HL-60/S4 (cell line): ENCODE data around the gene LTC4S.

Experiments used
- in situ Hi-C: fragments of 300-500 bp; cut with MboI; formaldehyde crosslinking; loops from 2 replicates; pipeline ENCODE4 v1.14.3; 2022; ENCODE audit warnings: low sequenced_read_pairs

The LTC4S gene

GRCh38 chr5:179805529-179806249 lies 11.9 kb downstream of the LTC4S start:
- in situ Hi-C loops, result loop anchor here (25.0 kb wide), 1 partner anchor 282 kb away; no protein-coding TSS in a partner anchor

GRCh38 chr5:179806250-179807048 lies 12.7 kb downstream of the LTC4S start, which contains the start of gene MGAT4B:
TSS of gene MGAT4B (minus strand) at chr5:179806866. CDS start at chr5:179806583, 283 bp downstream.
- in situ Hi-C loops, result loop anchor here (25.0 kb wide), 1 partner anchor 281 kb away; no protein-coding TSS in a partner anchor

GRCh38 chr5:179812135-179812825 lies 18.5 kb downstream of the LTC4S start:
- in situ Hi-C loops, result loop anchor here (25.0 kb wide), 1 partner anchor 275 kb away; no protein-coding TSS in a partner anchor

DNA sequence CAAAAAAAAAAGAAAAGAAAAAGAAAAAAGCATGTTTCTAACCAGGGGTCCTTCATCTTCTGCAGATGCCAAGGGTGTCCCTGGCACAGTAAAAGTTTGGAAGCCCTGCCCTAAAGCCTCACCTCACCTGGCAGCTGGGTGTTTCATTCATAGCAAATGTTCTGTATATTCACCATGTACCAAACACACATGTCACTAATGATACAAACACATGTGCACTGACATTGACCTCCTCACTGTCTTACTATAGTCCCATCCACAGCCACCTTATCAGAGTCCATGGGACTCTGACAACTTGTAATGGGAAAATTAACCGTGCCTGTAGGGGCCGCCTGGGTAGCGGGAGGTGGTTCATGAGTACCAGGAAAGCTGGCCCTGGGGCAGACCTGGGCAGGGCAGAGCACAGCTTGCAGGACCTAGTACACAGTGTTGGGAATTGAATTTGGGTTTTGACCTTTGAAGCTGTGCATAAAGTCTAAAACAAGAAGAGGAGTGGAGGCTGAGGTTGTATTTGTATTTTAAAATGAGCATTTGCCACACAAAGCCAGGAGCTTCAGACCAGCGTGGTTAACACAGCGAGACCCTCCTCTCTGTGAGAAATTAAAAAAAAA lies 19.3 kb downstream of the LTC4S start:
- in situ Hi-C loops, result loop anchor here (25.0 kb wide), 1 partner anchor 274 kb away; no protein-coding TSS in a partner anchor

GRCh38 chr5:179814090-179814489 lies 20.3 kb downstream of the LTC4S start:
- in situ Hi-C loops, result loop anchor here (25.0 kb wide), 1 partner anchor 273 kb away; no protein-coding TSS in a partner anchor

- in situ Hi-C loops, result loop anchor here (25.0 kb wide), 1 partner anchor 272 kb away; no protein-coding TSS in a partner anchor
Measured at GRCh38 chr5:179815491-179816249, 21.9 kb downstream of the LTC4S start.

GRCh38 chr5:179816401-179816795 lies 22.6 kb downstream of the LTC4S start:
- in situ Hi-C loops, result loop anchor here (25.0 kb wide), 1 partner anchor 271 kb away; no protein-coding TSS in a partner anchor

DNA sequence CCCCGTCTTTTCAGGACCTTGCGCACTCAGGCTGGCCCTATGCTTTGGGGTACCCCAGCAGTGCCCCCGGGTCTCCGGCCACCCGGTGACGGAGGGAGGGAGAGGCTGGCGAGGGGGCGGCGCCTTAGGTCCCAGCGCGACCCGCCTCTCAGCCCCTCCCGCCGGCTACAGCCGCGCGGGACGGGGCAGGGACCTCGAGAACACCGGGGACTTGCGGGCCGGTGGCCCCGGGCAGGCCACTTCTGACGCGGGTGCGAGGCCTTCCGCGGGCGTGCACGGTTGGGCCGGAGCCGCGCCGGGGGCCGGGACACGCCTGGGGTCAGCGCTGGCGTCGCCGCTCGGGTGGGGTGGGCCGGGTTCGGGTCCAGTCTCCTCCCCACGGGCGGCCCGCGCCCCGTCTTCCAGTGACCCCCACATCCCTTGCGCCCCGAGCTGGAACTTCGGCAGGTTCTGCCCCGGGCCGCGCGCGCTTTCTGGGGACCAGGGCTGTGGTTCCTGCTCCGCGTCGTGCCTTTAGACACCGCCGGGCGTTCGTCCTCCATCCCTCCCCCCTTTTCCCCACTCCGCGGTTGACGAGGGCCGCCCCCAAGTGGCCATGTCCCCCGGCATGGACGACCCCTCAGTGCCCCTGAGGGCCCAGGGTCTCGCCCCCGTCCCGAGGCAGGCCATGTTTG lies 23.1 kb downstream of the LTC4S start:
- in situ Hi-C loops, result loop anchor here (25.0 kb wide), 1 partner anchor 270 kb away; no protein-coding TSS in a partner anchor

DNA sequence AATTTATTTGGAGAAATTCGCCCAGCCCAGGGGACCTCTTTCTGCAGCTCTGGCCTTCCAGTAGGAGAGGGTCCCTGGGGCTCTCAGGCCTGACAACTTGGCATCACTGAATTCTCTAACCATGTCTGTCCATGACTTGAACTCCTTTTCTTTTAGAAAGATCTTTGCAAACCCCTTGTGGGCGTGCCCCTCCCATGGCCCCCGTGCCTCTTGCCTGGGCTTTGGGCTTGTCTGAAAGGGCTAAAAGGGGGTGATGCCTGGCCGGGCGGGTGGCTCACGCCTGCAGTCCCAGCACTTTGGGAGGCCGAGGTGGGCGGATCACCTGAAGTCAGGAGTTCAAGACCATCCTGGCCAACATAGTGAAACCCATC lies 23.7 kb downstream of the LTC4S start:
- in situ Hi-C loops, result loop anchor here (25.0 kb wide), 1 partner anchor 270 kb away; no protein-coding TSS in a partner anchor

DNA sequence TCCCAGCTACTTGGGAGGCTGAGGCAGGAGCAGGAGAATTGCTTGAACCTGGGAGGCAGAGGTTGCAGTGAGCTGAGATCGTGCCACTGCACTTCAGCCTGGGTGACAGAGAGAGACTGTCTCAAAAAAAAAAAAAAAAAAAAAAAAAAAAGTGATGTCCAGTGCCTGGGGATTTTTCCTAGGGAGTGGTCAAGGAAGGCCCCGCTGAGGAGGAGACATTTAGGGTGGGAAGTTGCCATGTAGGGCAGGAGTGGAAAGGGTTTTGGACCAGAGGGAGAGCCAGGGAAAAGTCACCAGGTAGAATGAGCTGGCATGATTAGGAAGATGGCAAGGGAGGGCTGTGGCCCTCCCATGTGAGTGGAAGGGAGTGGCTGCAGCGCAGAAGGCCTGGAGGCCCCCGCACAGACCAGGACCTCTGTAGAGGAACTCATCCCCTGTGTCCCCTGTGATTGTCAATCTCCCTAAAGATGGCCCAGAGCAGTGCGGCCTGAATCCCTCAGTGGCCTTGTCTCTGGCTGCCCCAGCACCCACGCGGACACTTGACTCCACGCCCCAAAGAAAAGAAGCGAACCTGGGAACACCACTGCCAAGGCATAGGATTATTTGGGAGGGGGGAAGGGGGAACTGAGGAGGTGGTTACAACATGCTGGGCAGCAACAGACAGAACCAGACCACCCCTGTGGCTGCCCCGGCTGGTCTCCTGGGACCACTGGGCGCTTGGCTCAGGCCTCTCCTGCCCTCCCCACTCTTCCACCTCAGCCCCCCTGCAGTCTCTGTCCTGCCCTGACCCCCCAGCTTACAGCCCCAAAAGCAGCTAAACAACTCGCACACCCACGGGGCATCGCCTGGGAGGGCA lies 24.3 kb downstream of the LTC4S start:
- in situ Hi-C loops, result loop anchor here (25.0 kb wide), 1 partner anchor 269 kb away; no protein-coding TSS in a partner anchor

- in situ Hi-C loops, result loop anchor here (25.0 kb wide), 1 partner anchor 268 kb away; no protein-coding TSS in a partner anchor
Measured at GRCh38 chr5:179818746-179819295, 25.0 kb downstream of the LTC4S start.

DNA sequence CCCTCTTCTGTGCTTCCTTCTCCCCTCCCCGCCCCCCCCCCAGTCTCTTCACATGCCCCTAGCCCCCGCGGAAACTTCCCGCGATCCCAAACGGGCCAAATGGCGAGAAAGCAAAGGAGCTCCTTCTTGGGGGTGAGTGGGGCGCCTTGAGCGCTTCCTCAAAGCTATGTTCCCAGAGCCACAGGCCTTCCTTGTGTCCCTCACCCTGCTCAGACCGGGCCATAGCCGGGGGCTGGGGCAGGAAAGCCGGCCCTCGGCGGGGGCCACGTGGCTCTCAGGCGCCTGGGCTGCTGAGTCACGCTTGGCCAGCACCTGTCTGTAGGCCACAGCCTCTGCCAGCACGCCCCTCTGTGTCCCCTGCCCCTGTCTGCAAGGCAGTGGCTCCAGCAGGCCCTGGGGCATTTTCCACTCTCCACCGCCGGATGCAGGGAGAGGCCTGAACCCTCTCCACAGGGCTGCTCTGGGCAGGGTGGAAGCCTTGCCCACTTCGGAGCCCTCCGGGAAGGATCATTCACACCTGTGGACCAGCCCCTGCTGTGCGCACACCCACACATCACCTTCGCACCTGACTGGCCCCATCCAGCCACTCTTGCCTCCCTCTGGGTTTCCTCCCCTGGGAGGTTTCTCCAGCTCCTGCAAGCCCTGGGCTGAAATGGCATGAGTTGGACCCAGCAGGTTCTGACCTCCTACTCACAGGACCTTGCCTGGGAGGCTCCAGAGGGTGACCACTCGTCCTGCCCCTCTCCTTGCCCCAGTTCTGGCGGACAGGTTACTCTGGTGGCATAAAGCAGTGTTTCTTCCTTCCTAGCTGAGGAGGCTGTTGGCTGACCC lies 25.7 kb downstream of the LTC4S start:
- in situ Hi-C loops, result loop anchor here (25.0 kb wide), 1 partner anchor 268 kb away; no protein-coding TSS in a partner anchor

DNA sequence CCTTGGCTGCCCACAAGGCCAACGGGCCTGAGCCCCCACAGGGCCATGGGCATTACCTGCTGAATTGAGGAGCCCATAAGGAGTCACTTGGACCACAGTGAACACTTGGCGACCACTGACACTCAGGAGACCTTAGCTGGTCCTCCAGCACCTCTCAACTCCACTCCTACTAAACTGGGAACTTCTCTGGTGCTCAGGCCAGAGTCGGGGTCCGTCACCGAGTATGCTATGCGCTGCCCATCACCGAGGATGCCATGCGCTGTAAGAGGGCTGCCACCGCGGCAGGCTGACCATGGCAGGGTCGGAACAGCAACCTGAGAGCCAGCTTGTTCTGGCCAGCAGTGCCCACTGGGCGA lies 26.3 kb downstream of the LTC4S start:
- in situ Hi-C loops, result loop anchor here (25.0 kb wide), 1 partner anchor 267 kb away; no protein-coding TSS in a partner anchor

DNA sequence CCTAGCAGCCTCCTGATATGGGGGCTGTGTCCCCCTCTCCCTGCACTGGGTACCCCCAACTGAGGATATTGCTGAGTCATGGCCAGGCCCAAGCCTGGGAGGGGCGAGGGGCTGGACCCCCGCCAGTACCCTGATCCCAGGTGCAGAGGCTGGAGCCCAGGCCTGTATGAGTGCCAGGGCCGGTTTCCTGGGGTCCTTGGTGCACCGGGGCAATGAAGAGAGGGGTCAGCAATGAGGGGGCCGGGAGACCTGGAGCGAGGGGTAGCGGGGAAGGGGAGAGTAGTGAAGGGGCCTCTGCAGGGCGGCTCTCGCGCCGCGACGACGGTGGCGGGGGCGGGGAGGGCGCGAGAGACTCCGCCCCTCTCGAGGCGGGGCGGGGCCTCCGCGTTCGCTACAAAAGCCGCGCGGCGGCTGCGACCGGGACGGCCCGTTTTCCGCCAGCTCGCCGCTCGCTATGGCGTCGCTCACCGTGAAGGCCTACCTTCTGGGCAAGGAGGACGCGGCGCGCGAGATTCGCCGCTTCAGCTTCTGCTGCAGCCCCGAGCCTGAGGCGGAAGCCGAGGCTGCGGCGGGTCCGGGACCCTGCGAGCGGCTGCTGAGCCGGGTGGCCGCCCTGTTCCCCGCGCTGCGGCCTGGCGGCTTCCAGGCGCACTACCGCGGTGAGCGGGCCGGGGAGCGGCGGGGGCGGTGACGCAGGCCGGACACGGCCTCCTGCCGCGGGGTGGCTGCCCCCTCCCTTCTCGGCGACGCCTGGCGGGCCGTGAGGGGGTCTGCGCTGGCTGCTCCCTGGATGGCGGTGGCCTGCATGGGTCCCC lies 26.9 kb downstream of the LTC4S start, which contains the start of gene SQSTM1:
TSS of gene SQSTM1 (plus strand) at position 423 of the 815 bp plus-strand sequence. CDS start at position 455, 32 bp downstream.
- in situ Hi-C loops, result loop anchor here (25.0 kb wide), 1 partner anchor 267 kb away; no protein-coding TSS in a partner anchor

- in situ Hi-C loops, result loop anchor here (25.0 kb wide), 1 partner anchor 266 kb away; no protein-coding TSS in a partner anchor
Measured at GRCh38 chr5:179821298-179822058, 27.7 kb downstream of the LTC4S start.
